GM10248 (cell line): ENCODE data around the gene PAF1.

Experiments
- CTCF ChIA-PET: fragments of 300-600 bp; sonication (Branson Sonifier 250); formaldehyde crosslinking; extraction: SDS; loops from one replicate; lab custom pipeline; 2021; ENCODE audit warnings: antibody characterized with exemption; lab: Yijun Ruan, JAX
- POLR2A ChIA-PET: fragments of 350-650 bp; sonication (Branson Sonifier 250); formaldehyde crosslinking; extraction: SDS; loops from one replicate; lab custom pipeline; 2020; ENCODE audit warnings: antibody characterized with exemption; lab: Yijun Ruan, JAX
- DNase-seq: peaks from one replicate; pipeline ENCODE4 v3.0.0; 2012; ENCODE audit errors: extremely low spot score
- TF ChIP-seq, protein P1 (sequence below): IDR thresholded peaks from 2 replicates; pipeline ENCODE4 v1.5.1; 2012; ENCODE audit warnings: mild to moderate bottlenecking, low read depth; ENCODE audit errors: extremely low read depth, missing control alignments, control extremely low read depth

The PAF1 gene

DNA sequence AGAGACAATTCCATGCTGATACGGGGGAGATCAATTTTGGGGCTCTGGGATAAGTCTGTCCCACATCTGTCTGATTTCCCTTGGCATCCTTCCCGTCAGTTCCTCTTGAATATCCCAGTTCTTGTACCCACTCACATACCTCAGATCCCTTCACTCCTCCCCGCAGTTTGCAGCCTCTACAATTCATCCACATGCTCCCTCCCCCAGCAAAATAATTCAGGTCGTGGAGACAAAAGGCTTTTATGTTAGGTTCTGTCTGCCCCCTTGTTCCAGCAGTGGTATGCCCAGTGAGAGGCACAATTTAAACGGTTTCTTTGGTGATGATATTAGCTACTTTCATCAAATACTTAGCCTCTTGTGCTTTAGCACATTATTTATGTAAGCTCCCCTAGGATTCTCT is 35.3 kb upstream of the PAF1 start:
- ChIA-PET POLR2A (interaction anchor here (1.5 to 2.3 kb wide), 2 partner anchors 9 to 10 kb away, joined by 5 to 11 read pairs; partner anchors contain the start of gene RPS16), CTCF (interaction anchor here (1.2 kb wide), 1 partner anchor 28 kb away, joined by 6 read pairs; no protein-coding TSS in a partner anchor)
- TF ChIP-seq, protein P1, sequence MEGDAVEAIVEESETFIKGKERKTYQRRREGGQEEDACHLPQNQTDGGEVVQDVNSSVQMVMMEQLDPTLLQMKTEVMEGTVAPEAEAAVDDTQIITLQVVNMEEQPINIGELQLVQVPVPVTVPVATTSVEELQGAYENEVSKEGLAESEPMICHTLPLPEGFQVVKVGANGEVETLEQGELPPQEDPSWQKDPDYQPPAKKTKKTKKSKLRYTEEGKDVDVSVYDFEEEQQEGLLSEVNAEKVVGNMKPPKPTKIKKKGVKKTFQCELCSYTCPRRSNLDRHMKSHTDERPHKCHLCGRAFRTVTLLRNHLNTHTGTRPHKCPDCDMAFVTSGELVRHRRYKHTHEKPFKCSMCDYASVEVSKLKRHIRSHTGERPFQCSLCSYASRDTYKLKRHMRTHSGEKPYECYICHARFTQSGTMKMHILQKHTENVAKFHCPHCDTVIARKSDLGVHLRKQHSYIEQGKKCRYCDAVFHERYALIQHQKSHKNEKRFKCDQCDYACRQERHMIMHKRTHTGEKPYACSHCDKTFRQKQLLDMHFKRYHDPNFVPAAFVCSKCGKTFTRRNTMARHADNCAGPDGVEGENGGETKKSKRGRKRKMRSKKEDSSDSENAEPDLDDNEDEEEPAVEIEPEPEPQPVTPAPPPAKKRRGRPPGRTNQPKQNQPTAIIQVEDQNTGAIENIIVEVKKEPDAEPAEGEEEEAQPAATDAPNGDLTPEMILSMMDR, result no peak
- no peak for DNase-seq

DNA sequence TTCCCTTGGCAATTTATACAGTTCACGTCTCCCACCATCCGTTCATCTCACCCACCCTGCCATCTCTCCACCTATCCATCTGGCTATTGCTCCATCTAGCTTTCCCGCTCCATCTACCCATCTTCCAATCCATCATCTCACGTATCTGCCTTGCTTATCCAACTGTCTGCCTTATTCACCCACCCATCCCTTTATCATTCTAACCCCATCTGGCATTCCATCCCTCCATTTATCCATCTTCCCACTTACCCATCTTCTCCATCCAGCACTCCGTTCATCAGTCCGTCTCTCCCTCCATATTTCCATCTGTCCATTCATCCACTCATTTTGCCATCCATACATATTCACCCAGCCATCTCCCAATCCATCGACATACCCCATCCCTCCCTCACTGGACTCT is 34.8 kb upstream of the PAF1 start:
- POLR2A ChIA-PET, result interaction anchor here (1.5 to 2.3 kb wide), 2 partner anchors 9 to 10 kb away, joined by 5 to 11 read pairs; partner anchors contain the start of gene RPS16
- TF ChIP-seq, protein P1, result no peak
- CTCF ChIA-PET, result no interaction called here
- no peak for DNase-seq

DNA sequence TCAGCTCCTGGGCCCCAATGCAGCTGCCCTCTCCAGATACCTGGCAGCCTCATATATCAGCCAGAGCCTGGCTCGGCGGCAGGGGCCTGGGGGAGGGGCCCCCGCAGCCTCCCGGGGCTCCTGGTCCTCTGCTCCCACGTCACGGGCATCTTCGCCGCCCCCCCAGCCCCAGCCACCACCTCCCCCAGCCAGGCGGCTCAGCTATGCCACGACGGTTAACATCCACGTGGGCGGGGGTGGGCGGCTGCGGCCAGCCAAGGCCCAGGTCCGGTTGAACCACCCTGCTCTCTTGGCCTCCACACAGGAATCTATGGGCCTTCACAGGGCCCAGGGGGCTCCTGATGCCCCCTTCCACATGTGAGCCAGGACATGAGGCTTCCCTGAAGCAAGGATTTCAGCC is 34.0 kb upstream of the PAF1 start:
- ChIA-PET POLR2A (no interaction called here), CTCF (interaction anchor here (1.8 kb wide), 1 partner anchor 13 kb away, joined by 7 read pairs; the partner anchor contains the start of gene PLEKHG2)
- DNase-seq, result no peak
- TF ChIP-seq, protein P1, result no peak

DNA sequence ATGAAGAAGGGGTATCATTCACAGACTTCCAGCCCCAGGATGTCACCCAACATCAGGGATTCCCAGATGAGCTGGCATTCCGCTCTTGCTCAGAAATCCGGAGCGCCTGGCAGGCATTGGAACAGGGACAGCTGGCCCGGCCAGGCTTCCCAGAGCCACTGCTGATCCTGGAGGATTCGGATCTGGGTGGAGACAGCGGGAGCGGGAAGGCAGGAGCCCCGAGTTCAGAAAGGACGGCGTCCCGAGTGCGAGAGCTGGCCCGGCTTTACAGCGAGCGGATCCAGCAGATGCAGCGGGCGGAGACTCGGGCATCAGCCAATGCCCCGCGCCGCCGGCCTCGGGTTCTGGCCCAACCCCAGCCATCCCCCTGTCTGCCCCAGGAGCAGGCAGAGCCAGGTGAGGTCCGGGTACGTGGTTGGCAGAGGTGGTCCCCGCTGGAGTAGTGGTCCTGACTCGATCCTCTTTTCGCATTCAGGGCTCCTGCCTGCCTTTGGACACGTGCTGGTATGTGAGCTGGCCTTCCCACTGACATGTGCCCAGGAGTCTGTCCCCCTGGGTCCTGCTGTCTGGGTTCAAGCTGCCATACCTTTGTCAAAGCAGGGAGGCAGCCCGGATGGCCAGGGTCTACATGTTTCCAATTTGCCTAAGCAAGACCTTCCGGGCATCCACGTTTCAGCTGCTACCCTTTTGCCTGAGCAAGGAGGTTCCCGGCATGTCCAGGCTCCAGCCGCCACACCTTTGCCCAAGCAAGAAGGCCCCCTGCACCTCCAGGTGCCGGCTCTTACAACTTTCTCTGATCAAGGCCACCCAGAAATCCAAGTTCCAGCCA is 32.6 kb upstream of the PAF1 start:
- no peak for DNase-seq
- TF ChIP-seq, protein P1, result no peak
- CTCF ChIA-PET, result interaction anchor here (1.0 to 2.0 kb wide), 3 partner anchors 10 to 26 kb away, joined by 3 to 8 read pairs (median 7); partner anchors contain the start of gene PLEKHG2
- POLR2A ChIA-PET, result interaction anchor here (0.6 to 2.1 kb wide), 4 partner anchors 10 to 43 kb away, joined by 4 to 10 read pairs (median 6); partner anchors contain the start of gene RPS16

DNA sequence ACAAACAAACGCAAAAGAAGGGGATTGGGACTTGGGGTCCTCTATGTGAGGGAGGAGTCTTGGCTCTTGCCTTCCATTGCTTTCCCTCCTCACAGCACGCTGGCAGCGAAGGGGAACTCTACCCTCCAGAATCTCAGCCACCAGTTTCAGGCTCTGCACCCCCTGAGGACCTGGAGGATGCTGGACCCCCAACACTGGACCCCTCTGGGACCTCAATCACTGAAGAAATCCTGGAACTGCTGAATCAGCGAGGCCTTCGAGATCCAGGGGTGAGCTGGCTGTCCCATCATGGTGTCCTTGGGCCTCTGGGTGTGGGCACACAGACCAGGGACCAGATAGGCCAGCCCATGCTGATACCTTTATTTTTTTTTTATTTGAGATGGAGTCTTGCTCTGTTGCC is 31.1 kb upstream of the PAF1 start:
- TF ChIP-seq, protein P1, result no peak
- no peak for DNase-seq
- ChIA-PET CTCF (interaction anchor here (1.0 to 3.4 kb wide), 3 partner anchors 10 to 81 kb away, joined by 3 to 9 read pairs (median 8); partner anchors contain the start of gene PLEKHG2), POLR2A (interaction anchor here (0.7 to 2.1 kb wide), 3 partner anchors 11 to 60 kb away, joined by 3 to 7 read pairs (median 3); partner anchors contain the start of genes MED29 and PAF1)

- ChIA-PET POLR2A (interaction anchor here (1.0 to 2.5 kb wide), 4 partner anchors 8 to 13 kb away, joined by 4 to 7 read pairs (median 6); partner anchors contain the start of gene PLEKHG2), CTCF (interaction anchor here (1.0 to 3.5 kb wide), 6 partner anchors 8 to 82 kb away, joined by 3 to 15 read pairs (median 7); partner anchors contain the start of gene PLEKHG2)
- DNase-seq, result no peak
- TF ChIP-seq, protein P1, result no peak
Observed at GRCh38 chr19:39420769-39421168, 29.9 kb upstream of the PAF1 start.
